NAMALWA (cell line): ENCODE measurements around the gene CDH23.

Experiments
- DNase-seq: peaks from one replicate; pipeline ENCODE4 v3.0.0-alpha.2; 2015; ENCODE audit warnings: low spot score

The CDH23 gene

GRCh38 chr10:71860243-71861029 lies 463.7 kb downstream of the CDH23 start:
- peak; percentile 33 for DNase-seq

- DNase-seq, result no peak
These were observed 466.5 kb downstream of the CDH23 start for GRCh38 chr10:71863203-71863602.

GRCh38 chr10:71864911-71865361 lies 468.2 kb downstream of the CDH23 start:
- no peak for DNase-seq
